Measurements from ENCODE around the gene PAFAH2. TPM values are rescaled to one million over a fixed set of nuclear protein-coding genes. Genes with fewer than 3 reads are reported as not detected.

PAFAH2 gene
- total RNA-seq, 1 experiment from 2014 or later: 13.0 TPM

GRCh38 chr1:26023009-26023408 lies 25.1 kb upstream of the PAFAH2 start:
- H3K9me2 ChIP-seq (ENCODE audit: insufficient read depth): no peaks in the 10 kb centered on the region
- RAD21 ChIA-PET (ENCODE audit: low non-redundant PET in 1 of 2, low total read pairs in 2 of 2, uncharacterized antibody in 2 of 2, unreplicated experiment in 2 of 2): no interaction called here
- no peaks in the 10 kb centered on the region for H4K20me1 ChIP-seq (ENCODE audit: insufficient read depth)
- DNase-seq (ENCODE audit: low read depth, low spot score): no peak
- no peak for TF ChIP-seq FOSL1 (IDR thresholded peaks at IDR 0.05; ENCODE audit: low read depth)
- no peak for TF ChIP-seq JUND (IDR thresholded peaks at IDR 0.05)
- TF ChIP-seq ATF3 (IDR thresholded peaks at IDR 0.05): no peak
- TF ChIP-seq YY1 (IDR thresholded peaks at IDR 0.05; ENCODE audit: extremely low read depth, insufficient replicate concordance, low read depth, low read length): no peak
- no peak for TF ChIP-seq ZFX (IDR thresholded peaks at IDR 0.05)
- no peak for TF ChIP-seq MAX (IDR thresholded peaks at IDR 0.05)
- no peak for TF ChIP-seq ZBTB33 (IDR thresholded peaks at IDR 0.05; ENCODE audit: extremely low read depth, insufficient replicate concordance, low read length)
- TF ChIP-seq SIN3A (IDR thresholded peaks at IDR 0.05; ENCODE audit: low read depth): no peak
- no peak for TF ChIP-seq CEBPB (IDR thresholded peaks at IDR 0.05; ENCODE audit: low read depth)
- TF ChIP-seq EZH2phosphoT487 (IDR thresholded peaks at IDR 0.05; ENCODE audit: borderline replicate concordance): no peak
- intact Hi-C loops (cut with micrococcal nuclease): no loop called here
- no peak for ATAC-seq
- no peak overlapping the region for H3K9ac ChIP-seq (ENCODE audit: low read length)
- no peaks in the 10 kb centered on the region for H3K79me2 ChIP-seq (ENCODE audit: insufficient read depth, low read length)
- no peak overlapping the region for H3K4me3 ChIP-seq (replicated peaks in 1 of 2; ENCODE audit: low read depth in 1 of 2, low read length in 2 of 2)
- H3K9me3 ChIP-seq (ENCODE audit: control insufficient read depth in 1 of 2, insufficient read depth in 1 of 2, low read depth in 1 of 2, low read length in 2 of 2): no peaks in the 10 kb centered on the region
- H3K27me3 ChIP-seq (ENCODE audit: insufficient read depth, low read length): no peaks in the 10 kb centered on the region
- CTCF ChIA-PET: no interaction called here
- no peaks in the 10 kb centered on the region for H3K36me3 ChIP-seq (ENCODE audit: control insufficient read depth in 1 of 2, insufficient read depth in 2 of 2, low read length in 2 of 2)
- H2AFZ ChIP-seq (ENCODE audit: low read depth, low read length, poor library complexity, severe bottlenecking): no peak overlapping the region
- H3K4me1 ChIP-seq (ENCODE audit: control insufficient read depth in 1 of 2, insufficient read depth in 2 of 2, low read length in 2 of 2): 0 out of 4 replicates have a peak, but pooled peaks cover 0 to 5% of the 10 kb centered on the region in 2 experiments
- BruUV-seq (replicated peaks): no TSS peak
- no peak overlapping the region for H3K4me2 ChIP-seq (ENCODE audit: low read length)
- H3K27ac ChIP-seq (ENCODE audit: low read depth, low read length): no peak overlapping the region
- POLR2A ChIA-PET: no interaction called here
